ENCODE measurements around the gene ATG7.
A peak's percentile ranks its signal among the peaks of the same experiment; 100 is the strongest.

ATG7 gene, protein sequence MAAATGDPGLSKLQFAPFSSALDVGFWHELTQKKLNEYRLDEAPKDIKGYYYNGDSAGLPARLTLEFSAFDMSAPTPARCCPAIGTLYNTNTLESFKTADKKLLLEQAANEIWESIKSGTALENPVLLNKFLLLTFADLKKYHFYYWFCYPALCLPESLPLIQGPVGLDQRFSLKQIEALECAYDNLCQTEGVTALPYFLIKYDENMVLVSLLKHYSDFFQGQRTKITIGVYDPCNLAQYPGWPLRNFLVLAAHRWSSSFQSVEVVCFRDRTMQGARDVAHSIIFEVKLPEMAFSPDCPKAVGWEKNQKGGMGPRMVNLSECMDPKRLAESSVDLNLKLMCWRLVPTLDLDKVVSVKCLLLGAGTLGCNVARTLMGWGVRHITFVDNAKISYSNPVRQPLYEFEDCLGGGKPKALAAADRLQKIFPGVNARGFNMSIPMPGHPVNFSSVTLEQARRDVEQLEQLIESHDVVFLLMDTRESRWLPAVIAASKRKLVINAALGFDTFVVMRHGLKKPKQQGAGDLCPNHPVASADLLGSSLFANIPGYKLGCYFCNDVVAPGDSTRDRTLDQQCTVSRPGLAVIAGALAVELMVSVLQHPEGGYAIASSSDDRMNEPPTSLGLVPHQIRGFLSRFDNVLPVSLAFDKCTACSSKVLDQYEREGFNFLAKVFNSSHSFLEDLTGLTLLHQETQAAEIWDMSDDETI

DNA sequence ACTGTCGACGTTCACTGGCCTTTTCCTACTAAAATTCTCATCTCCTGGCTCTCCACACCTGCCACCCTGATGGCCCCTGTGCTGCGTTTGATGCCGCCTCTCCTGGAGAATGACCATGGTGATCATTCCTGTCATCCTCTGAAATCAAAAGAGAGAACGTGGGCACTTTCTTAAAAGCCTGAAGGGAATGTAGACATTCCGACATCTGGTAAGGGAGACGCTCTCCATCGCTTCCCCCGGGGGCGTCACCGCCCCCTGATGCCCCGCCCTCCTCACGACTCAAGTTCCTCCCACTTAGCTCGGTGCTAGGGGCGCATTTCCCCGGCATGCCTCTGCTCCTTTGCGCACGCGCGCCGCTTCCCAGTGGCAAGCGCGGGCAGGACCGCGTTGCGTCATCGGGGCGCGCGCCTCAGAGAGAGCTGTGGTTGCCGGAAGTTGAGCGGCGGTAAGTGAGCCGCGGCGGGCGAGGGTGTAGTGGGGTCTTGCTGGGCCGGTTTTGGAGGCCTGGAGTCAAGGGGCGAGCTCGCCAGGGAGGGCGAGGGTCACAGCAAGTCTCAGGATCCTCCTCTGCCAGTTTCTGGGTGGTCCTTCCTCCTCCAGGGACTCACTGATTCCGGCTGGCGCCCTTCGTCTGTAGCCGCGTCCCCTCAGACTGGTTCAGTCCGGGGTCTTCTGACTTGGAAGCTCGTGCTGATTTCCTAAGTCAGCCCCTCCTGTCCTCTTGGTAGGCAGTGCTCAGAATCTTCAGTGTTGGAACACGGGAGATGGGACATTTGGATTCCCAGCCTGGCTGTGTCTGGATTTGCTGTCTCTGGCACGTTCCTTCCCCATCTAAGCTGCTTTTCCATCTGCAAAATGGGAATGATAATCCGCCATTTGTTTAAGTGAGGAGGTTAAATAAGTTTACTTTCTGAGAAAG is at the start of gene ATG7:
ATG7 (plus strand) TSS at position 412 of the 919 bp plus-strand sequence. CDS start 26,299 bp downstream, outside the sequence.
- peak; percentile 83 for DNase-seq

DNA sequence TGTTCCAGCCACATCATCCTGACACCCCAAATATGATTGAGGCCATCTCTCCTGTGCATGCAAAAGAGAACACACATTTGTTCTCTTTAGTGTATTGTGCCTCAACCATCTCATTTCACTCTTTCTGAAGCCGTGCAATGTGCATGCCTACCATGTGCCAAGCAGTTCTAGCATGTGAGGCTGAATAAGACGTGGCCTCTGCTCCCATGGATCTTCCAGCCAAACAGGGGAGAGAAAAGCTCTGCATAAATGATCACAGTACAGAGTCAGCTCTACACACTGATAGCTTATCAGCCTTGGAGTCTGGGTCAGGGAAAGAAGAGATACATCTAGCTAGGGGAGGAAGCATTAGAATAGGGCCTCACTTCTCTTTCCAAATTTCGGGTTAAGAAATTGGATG is 48.2 kb upstream of the ATG7 start:
- DNase-seq: no peak

DNA sequence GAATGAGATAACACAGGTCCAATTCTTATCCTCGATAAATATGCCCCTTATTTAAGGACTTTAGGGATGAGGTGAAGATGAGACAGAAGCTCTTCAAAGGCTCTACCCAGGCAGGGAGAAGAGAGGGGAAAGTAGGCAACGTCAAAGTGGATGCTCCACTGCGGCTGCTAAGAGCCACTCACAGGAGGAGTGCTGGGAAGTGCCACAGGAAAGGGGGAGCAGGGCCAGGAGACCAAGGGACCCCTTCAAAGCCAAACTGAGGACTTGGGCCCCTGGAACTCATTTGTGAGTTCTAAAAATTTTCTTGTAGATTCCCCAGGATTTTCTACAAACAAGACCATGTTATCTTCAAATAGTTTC is 47.3 kb upstream of the ATG7 start:
- DNase-seq: no peak

DNA sequence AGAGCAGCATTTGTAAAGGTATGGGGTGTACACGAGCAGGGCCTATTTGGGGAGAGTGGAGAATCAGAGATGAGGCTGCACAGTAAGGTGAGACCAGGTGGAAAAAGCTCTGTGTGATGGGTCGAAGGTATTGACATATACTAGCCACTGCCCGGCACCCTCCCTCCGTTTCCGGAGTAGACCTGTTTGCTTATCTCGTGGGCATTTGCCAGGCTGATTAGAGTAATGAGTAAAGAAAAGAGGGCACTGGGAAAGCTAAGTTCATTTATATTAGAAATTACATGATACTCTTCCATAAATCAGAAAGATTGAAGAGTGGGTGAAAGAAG is 46.2 kb upstream of the ATG7 start:
- DNase-seq: no peak

DNA sequence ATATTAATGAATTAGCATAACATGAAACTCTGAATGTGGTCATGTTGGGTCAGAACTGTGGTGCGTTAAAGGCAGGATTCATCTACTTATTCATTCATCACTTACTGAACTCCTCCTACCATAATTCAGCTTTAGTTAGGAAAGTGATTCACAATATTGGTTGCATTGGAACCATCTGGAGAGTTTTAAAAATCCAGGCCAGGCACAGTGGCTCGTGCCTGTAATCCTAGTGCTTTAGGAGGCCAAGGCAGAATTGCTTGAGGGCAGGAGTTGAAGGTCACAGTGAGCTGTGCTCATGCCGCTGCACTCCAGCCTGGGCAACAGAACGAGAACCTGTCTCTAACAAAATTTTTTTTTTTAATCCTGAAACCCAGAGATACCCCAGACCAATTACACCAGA is 44.2 kb upstream of the ATG7 start:
- no peak for DNase-seq

DNA sequence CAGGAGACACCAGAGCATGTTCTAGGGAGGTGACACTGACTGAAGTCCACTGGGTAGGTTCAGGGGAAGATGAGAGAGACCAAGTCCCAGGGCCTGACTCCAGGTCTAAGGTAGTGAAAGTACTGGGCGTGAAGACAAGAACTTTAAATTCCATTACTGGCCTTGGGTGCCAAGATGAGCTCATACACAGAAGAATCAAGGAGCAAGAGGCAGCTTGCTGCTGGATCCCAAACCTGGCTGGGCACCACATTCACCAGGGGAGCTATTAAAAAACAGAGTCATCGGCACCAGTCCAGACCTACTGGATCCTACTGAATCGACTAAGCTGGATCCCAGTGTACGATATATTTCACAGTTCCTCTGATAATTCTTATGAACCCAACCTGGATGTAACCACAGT is 42.1 kb upstream of the ATG7 start:
- no peak for DNase-seq

DNA sequence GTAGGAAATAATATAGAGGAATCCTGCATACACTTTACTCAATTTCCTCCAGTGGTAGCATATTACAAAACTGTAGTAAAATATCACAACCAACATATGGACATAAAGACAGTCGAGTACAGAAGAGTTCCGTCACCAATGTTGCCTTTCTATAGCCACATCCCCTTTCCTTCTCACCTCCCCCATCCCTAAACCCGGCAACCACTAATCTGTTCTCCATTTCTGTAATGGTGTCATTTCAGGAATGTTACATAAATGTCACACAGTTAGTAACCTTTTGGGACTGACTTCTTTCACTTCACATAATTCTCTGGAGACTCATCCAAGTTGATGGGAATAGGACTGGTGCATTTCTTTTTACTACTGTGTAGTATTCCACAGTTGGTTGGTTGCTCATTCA is 41.4 kb upstream of the ATG7 start:
- DNase-seq: no peak

DNA sequence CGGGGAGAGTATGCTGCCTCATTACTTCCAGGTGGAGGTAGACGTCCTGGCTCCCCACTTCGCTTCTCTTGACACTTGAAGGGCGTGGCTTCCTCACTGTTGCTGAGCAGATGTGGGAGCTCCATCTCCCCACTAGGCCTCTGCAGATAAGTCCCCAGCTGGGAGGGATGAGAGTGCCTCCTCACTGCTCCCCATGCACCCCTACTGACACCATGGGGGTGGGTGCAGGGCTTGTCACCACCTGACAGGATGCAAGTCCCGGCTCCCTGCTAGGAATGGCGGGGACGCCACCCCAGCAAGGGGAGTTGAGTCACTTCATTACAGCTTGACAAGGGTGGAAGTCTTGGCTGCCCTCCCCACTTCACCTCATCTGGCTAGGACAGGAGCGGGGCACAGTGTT is 36.8 kb upstream of the ATG7 start:
- no peak for DNase-seq

DNA sequence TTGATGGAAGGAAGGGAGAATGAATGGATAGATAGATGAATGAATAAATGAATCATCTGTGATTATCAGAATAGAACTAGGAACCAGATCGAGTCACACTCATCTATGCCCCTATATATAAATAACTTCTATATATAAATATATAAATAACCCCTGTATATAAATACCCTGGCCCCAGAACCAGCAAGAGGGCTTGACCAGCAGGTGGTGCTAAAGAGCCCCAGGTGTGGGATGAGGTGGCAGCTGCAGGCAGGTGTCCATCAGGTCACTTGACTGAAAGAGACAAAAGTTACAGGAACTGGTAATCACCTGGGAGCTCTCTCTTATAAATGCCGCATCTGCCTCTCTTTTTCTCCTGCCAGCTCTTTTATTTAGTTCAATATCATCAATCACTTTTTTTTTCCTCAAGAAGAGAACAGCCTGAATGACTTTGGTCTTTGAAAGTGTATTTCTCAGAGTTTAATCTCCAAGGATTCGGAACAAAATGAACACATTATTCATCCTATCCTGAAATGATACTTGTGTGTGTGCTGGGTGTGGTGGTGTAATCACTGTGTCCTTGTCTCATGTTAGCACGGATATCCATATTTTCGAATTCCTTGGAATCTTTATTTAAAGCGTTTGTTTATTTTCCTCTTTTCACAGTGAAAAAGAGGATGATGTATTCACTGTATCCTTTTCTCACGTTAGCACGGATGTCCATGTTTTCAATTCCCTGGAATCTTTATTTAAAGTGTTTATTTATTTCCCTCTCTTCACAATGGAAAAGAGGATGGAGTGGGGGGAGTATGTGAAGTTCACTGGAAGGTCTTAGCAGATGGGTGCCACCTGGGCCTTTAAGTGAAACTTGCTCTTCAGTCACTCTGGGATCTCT is 35.4 kb upstream of the ATG7 start:
- DNase-seq: peak; percentile 15

DNA sequence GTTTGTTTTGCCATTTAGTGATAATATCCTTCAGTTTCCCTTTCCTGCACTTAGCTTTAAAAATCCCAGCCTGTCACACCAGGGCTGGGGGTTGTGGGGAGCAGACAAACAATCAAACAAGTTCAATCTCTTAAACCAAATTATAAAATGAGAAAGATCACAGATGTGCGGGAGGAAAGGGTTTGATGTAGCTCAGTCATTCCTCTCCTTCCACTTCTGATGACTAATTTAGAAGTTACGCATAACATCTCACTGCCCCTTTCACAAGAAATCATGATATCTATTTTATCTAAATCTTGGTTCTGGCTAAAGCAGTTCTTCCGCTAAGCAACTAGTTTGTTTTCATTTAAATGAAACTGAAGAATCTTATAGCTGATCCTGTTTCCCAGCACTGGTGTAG is 34.1 kb upstream of the ATG7 start:
- no peak for DNase-seq

DNA sequence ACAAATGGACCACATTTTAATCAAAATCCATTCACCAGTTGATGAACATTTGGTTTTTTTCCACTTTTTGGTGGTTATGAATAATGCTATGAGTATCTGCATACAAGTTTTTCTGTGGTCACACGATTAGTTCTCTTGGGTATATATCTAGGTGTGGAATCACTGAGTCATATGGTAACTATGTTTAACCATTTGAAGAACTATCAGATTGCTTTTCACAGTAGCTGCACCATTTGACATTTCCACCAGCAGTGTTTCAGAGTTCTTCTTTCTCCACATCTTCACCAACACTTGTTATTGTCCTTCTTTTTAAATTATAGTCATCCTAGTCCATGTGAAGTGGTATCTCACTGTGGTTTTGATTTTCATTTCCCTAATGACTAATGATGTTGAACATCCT is 33.3 kb upstream of the ATG7 start:
- DNase-seq: no peak

DNA sequence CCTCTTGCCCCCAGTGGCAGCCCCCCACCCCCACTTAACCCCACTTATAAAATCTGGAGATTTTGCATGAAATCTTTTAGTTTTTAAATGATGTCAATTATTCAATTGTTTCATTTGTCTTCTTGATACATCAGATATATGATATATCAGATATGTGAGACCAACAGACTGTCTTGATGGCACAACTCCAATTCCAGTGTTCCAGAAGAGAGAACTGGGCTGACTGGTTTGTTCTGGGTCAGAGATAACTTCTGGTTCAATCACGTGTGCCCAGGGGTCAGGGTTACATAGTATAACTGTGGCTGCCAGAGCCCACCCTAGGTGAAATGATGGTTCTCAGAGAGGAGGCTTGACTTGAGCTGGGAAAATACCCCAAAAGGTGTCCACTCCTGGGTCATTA is 32.4 kb upstream of the ATG7 start:
- DNase-seq: no peak

DNA sequence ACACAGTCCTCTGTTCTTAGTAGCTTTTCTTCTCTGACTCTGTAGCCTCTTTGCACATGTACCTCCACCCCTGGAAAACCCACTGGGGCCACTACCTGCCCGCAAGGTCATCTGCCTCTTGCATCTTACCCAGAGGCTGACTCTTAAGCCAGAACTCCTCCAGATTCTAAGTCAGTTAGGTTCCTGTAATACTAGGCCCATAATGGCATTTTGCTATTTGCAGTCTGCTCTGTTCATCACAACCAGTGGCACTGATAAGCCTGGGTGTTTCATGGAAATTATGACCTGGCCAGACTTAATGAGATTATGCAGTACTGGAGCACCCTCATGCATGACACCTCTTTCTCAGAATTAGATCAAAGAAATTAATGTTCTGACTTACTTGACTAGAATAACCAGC is 31.7 kb upstream of the ATG7 start:
- no peak for DNase-seq

DNA sequence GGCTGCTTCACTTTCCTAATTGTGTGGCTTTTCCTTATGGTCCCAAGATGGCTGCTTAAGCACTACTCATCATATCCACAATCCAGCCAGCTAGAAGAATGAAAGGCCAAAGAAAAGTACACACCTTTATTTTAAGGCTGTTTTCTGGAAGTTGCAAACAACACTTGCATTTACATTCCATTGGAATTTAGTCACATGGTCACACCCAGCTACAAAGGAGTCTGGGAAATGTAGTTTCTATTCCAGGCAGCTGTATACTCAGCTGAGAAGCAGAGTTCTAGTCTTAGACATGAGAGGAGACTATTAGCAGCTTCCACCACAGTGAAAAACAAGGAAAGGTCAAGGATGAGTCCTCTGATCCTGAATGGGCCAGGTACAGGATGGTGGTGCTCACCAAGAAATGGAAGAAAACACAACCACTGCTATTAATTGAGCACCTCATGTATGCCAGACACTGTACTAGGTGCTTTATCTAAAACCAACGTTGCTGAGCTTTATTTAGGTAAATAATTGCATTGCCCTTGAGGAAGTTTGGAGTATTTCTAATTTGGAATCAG is 28.0 kb upstream of the ATG7 start:
- DNase-seq: no peak

DNA sequence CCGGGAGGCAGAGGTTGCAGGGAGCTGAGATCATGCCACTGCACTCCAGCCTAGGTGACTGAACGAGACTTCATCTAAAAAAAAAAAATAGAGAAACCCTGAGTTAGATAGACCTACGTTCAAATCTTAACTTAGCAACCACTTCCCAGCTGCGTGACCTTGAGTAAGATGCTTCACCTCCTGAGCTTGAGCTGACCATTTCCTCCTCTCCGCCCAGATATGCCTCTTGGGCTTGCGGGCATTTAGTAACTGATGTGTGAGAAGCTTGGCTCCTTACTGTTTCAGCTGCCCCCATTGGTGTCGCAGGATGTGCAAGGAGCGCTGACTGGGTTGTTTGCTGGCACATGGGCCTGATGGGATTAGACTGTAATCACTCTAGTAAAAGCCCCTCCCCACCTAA is 26.9 kb upstream of the ATG7 start:
- no peak for DNase-seq

DNA sequence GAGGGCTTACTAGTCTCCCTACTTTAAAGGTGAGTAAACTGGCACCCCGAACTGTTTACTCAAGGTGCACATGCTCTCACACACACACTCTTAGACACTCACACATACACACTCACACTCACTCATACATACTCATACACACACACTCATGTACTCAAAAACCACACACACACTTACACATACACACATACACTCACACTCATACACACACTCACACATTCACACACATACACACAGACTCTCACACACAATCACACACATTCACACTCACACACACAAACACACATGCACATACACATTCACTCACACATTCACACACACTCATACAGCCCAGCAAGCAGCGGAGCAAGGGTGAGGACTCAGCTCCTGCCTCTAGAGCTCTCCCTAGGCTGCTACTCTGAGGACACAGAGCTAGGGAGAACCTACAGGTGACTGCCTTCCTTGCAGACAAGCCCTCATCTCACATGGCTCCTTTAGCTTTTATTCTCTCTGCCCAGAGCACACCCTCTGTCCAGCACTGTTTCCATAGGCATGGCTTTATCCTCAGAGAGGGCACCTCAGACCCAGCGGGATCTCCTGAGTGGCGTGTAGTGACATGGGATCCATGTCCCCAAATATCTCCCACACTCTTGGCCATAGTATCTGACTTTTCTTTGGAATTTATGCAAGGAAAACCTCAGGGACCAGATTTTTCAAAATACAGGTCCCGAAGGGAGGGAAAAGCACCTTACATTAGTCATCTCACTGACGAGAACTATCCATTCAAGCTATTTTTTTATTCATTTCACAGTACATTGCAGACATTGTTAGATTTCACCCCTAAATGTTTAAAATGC is 26.2 kb upstream of the ATG7 start:
- DNase-seq: no peak

DNA sequence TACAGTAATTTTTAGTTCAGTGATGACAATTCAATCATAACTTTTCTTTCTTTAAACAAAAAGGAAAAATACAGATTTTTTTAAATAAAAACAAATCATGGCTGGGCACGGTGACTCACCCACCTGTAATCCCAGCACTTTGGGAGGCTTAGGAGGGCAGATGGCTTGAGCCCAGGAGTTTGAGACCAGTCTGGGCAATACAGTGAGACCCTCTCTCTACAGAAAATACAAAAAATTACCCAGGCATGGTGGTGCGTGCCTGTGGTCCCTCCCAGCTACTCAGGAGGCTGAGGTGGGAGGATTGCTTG is 25.6 kb upstream of the ATG7 start:
- DNase-seq: no peak

DNA sequence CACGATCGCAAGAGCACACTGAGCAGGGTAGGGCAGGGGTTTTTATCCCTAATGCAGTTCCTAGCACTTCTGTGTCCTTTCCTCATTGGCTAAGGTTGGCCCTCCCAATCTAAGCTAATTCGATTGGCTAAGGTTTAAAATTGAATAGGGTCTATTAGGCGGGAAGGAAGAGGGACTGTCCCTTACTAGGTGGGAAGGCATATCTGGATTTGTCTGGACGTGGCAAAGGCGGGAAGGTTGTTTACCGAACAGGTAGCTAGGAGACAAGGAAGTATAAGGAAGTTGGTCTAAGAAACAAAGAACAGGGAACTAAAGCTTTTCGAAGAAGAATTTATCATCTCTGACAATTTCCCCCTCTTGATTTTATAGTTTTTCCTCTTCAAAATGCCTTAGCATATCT is 24.8 kb upstream of the ATG7 start:
- DNase-seq: no peak

DNA sequence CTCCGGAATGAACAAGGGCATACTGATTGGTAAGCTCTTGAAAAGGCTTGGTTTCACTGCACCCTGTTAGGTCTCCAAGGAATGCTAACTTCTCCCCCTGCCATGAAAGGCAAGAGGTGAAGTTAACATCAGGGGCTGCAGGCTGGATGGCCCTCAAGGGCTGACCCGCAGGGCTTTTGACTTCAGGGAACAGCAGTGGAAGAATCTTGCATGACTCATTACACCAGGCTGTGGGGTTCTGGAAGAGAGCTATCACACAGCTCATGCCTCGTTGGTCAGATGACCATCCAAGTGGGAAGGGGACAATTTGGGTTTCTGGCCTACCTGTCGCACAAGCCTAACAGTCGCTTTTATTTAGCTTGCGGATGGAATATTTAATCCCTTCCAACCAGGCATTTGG is 23.6 kb upstream of the ATG7 start:
- DNase-seq: no peak

DNA sequence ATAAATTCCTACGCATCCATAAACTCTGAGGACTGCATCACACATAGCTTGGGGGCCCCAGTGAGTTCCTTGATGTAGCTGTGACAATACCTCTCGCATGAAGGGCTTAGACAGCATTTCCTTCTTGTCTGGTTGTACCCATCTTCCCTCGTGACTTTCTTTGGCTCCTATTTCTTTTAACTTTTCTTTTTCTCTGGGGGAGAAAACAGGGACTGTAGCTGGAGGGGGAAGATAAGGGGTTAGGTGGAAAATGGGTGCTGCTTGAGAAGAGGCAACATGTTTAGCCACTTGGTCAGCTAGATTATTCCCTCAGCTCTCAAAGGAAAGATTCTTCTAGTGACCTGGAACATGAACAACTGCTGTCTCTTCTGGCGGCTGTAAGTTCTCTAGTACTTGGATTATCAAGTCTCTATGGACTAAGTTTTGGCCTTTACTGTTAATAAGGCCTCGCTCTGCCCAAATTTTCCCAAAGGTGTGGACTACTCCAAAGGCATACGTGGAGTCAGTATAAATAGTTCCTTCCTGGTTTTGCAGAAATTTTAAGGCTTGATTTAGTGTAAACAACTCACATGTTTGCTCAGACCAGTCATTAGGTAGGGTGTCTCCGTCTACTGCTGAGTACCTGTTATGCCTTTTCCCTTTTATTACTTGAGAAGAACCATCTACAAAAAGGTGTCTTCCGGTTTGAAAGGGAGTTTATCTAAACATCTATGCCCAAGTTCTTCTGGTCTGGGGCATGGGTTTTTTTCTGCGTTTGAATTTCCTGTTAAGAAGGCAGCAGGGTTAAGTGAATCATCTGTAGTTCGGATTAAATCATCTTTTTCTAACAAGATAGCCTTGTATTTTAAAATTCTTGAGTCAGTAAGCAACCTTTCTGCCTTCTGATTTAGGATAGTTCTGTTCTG is 21.0 kb upstream of the ATG7 start:
- DNase-seq: no peak

DNA sequence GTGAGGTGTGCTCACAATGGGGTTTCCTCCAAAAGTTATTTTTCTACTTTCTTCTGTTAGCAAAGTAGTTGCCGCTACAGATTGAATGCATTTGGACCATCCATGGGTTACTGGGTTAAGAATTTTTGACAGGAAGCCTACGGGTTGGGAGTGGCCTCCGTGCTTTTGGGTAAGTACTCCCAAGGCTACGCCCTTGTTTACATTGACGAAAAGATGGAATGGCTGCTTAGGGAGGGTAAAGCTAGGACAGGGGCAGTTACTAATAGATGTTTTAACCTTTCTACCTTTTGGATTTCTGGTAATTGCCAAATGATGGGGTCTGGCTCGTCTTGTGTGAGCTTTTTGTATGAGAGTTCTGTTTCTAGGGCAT is 20.4 kb upstream of the ATG7 start:
- no peak for DNase-seq

Data from NCI-H2171 (cell line).